VCaP (cell line): ENCODE data around the gene SNX24.
A peak's percentile ranks its signal among the peaks of the same experiment; 100 is the strongest.

Source experiments
- H3K27ac ChIP-seq: fragments of 450-650 bp; 2 replicates; pipeline ENCODE4 v1.5.1; 2017
- CTCF ChIP-seq: fragments of 450-650 bp; conservative IDR thresholded peaks from 2 replicates; pipeline ENCODE4 v1.5.1; 2017; ENCODE audit warnings: mild to moderate bottlenecking, moderate library complexity

SNX24 gene

DNA sequence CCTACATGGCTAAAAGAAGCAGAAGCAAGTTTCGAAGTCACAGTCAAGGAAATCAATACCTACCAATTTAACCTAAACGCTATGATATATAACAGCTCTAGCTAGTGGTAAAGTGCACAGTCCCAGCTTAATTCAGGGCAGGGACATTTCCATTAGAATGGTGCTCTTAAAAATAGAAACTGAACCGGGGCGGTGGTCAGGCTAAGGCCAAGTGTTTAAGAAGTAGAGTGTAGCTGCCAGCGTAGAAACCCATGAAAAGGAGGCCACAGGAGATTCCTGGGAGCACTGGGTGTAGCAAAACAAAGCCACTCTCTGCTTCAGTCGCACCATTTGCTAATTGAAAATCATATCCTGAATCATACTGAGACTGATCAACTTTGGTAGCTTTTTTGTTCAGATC lies 162.3 kb downstream of the SNX24 start:
- TF ChIP-seq CTCF = no peak
- H3K27ac ChIP-seq = no peak overlapping the region

- no peak for TF ChIP-seq CTCF
These were observed 166.9 kb downstream of the SNX24 start for GRCh38 chr5:123012321-123012720.

GRCh38 chr5:123014689-123015088 lies 169.3 kb downstream of the SNX24 start:
- TF ChIP-seq CTCF = no peak
- H3K27ac ChIP-seq = no peak overlapping the region

More at GRCh38 chr5:123012321-123012720, 166.9 kb downstream of the SNX24 start:
- no peak overlapping the region for H3K27ac ChIP-seq

GRCh38 chr5:123028222-123028621 lies 182.8 kb downstream of the SNX24 start:
- no peak for TF ChIP-seq CTCF
- H3K27ac ChIP-seq = no peak overlapping the region

GRCh38 chr5:123033157-123033671 lies 187.8 kb downstream of the SNX24 start:
- no peak overlapping the region for H3K27ac ChIP-seq
- no peak for TF ChIP-seq CTCF

GRCh38 chr5:123035360-123035917 lies 190.0 kb downstream of the SNX24 start:
- no peak for TF ChIP-seq CTCF
- H3K27ac ChIP-seq = peak overlapping the region; percentile 47; the same call in 1 of the 2 replicates

DNA sequence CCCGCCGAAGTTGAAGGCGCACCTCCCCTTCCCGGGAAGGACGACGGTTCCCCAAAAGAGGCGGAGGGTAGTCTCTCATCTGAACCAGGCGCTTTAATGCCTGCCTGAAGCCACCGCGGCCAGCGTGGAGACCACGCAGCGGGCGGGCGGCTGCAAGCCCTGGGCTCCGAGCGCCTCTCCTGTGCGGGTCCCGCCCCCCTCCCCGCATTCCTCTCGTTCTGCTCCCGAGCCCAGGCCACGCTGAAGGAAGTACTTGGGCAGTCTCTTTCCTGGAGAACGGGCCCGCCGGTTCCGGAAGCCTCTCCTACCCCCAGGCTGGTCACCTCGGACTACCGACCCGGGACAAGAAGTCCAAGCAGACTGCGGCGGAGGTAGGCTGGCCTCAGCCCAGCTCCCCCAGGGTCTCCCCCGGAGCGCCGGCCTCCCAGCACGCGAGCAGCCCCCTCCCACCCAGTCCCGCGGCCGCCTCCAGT lies 190.5 kb downstream of the SNX24 start:
- H3K27ac ChIP-seq = peak overlapping the region; percentile 47
- TF ChIP-seq CTCF = no peak
